GM19463 (cell line): Measurements from ENCODE around the gene SYNJ2BP.
"Not testable (repeated sequence)": the region's sequence is repeated elsewhere in the genome, so short reads cannot be mapped to it uniquely, and the experiment has no call there.

Experiments used
- ATAC-seq: cut with Tn5 transposase; IDR thresholded peaks from one replicate; pipeline ENCODE4 v1.9.1; 2021; ENCODE audit warnings: mild to moderate bottlenecking, moderate library complexity; ENCODE audit not compliant: unreplicated experiment

Gene SYNJ2BP

DNA sequence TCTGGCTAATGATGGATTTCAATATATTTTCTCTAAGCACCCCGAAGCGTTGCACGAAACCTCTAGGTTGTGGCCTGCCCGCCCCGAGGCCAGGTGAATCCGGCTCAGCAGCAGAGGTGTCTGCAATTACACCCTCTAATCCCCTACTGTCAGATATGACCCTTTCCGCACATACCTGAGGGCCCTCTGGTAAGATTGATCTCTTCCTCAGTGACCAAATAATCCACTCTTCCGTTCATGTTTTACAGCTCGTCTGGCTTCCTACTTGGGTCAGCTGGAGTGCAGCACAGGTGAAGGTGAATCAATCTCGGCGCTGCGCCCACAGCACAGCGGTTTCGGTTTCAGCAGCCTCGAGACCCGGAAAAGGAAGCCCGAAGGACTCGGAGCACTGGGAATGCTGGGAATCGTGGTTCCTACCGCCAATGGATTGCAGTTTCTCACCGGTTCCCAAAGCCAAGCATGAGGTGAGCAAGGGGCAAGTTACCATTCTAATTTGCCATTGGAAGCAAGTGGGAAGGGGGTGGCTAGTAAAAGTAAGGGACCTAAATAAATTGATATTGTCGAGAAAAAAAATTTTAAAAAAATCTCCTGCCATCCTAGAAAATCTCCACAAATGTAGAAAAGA, at the start of gene SYNJ2BP:
SYNJ2BP (minus strand) TSS at position 366 of the 625 bp plus-strand sequence; CDS start at position 239, 127 bp downstream.
- ATAC-seq, result peak; percentile 74

DNA sequence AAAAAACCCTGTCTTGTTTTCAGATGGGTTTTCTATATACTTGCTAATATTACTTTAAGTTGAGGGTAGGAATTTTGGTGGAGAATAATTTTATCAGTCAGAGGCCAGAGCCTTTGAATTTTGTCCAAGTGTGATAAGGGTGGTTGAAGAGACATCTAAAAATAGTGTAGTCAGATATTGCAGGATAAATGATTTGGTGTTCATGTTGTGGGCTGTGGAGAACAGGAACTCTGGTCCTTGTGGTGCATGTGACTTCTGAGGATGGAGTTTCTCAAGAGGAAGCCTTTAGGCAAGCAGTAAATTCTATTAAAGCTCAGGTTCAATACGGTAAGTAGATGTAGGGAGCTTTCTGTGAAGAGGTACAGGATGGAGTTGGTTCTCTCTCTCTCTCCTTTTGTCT, 37.8 kb upstream of the SYNJ2BP start:
- no peak for ATAC-seq

- no peak for ATAC-seq
Measured at GRCh38 chr14:70451874-70452273, 35.0 kb upstream of the SYNJ2BP start, which contains the start of gene ADAM21. ADAM21 (plus strand) TSS chr14:70452174; CDS start chr14:70457500, 5,326 bp downstream.

- no peak for ATAC-seq
Measured at GRCh38 chr14:70448633-70449340, 31.9 kb upstream of the SYNJ2BP start.

DNA sequence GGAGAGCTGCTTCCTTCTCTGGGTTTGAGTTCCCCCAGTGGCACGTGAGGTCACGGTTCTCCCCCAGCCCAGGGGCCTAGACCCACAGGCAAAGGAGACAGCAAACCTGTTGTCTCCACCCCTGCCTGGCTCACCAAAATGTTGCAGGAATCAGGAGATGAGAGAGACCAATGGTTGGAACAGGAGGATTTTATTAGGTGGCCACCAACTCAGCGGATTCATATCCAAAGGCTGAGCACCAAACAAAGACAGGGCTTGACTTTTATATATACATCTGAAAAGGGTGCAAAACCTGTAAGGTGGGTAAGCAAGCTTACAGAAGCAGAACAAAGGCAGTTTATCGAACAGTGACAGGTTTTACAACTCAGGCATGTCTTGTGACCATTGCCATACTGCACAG, 25.9 kb upstream of the SYNJ2BP start:
- ATAC-seq, result no peak

GRCh38 chr14:70441641-70442040, 24.8 kb upstream of the SYNJ2BP start:
- ATAC-seq, result no peak

DNA sequence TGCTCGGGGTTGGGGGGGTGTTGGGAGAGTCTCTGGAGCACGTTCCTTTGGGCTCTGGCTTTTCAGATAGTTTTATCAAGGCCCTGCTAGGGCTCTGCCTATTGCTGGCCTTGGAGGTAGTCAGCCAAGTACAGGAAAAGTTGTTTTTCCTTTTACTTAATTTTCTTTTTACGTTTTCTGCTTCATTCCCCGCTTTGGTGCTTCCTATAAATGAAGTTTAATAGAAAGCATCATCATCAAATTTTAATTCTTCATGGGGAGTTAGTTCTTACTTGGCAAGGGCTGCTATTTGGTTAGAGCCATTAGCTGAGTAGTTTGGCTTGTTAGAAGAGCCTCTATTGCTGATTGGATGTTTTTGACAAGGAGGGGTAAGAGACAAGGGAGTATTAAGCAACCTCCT, 20.0 kb upstream of the SYNJ2BP start:
- no peak for ATAC-seq

DNA sequence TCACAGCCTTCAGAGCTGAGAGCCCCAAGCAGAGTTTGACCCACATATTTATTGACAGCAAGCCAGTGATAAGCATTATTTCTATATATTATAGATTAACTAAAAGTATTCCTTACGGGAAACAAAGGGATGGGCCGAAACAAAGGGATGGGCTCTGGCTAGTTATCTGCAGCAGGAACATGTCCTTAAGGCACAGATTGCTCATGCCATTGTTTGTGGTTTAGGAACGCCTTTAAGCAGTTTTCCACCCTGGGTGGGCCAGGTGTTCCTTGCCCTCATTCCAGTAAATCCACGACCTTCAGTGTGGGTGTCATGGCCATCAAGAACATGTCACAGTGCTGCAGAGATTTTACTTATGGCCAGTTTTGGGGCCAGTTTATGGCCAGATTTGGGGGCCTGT, 9.7 kb upstream of the SYNJ2BP start:
- ATAC-seq, result not testable (repeated sequence)

DNA sequence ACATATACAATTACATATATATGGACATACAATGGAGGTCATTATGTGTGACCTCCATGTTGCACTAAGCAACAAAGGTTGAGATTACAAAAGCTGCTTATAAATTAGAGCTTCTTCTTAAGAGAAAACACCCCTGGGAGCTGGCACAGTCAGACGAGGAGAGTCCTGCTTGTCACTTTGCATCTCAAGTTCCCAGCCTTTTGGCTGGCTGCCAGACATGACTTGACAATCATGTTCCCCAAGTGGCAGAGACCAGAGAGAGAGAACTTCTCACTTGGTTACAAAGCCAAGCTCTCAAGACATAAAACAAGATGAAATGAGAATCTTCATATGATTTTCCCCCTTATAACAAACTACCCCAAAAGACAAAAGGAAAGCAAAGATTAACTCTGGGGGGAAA, 8.5 kb upstream of the SYNJ2BP start:
- no peak for ATAC-seq

GRCh38 chr14:70422538-70422937, 5.6 kb upstream of the SYNJ2BP start:
- no peak for ATAC-seq

- ATAC-seq, result not testable (repeated sequence)
Measured at GRCh38 chr14:70419270-70419931, 2.5 kb upstream of the SYNJ2BP start.

DNA sequence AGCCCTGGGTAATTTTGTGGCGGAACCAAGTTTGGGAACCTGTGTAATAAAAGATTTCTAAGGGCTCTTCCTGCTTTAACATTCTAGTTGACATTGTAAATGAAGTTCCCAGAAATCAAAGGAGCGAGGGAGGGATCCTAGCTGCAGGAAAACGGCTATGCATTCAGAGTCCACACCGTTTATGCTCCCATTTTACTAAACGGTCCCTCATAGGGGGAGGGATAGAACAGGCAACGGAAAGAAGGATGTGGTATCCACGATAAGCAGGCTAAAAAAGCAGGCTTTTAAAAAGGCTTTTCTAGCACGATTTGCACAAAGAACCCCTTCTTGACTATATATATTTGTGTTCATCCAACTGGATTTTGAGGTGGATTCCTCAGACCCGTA, 559 bp downstream of the SYNJ2BP start:
- no peak for ATAC-seq

DNA sequence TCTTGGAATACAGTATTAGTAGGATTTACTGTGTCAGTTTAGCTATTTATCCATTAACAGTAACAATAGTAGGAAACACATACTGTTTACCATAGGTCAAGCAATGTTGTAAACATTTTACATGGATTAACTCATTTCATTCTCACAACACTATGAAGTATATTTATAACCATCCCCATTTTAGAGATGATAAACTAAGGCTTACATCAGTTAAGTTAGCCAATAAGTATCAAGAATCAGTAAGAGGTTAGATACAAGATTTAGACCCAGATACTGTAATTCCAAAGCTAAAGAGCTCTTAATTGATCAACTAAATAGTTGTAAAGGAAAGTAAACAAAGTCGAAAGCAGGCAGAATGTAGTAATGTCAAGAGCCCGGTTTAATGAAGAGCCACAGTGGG, 1.1 kb downstream of the SYNJ2BP start:
- no peak for ATAC-seq

DNA sequence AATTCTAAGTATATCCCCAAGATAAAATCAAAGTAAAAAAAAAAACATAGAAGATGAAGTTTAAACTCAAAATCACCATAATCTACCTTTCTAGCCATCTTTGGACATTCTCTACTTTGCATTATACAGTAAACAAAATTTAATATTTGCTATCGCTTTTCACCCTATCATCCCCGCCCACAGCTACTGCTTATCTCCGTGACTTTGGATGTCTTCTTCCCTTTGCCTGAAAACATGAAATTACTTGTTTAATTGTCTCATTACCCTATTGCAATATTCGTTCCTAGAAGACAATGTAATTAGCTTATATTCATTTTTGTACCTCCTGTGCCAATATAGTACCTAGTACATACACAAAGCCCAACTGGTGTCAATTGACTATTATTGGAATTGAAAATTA, 9.3 kb downstream of the SYNJ2BP start:
- no peak for ATAC-seq

DNA sequence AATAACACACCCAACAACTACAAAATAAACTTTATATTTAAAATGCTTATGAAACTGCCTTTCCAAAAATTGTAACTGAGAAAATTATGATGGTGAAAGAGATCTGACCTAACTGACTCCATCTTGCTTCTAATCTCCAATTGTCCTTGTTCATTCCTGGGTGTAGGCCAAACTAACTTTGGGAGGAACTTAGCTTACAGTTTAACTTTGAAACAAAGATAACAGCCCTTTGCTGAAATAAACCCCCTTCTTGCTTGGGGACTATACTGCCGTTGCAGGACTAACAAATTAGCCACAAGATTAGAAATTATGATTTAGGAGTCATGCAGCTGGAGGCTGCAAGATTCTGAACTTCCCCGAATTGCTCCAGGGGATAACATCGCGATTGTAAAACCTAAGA, 10.7 kb downstream of the SYNJ2BP start:
- ATAC-seq, result not testable (repeated sequence)

DNA sequence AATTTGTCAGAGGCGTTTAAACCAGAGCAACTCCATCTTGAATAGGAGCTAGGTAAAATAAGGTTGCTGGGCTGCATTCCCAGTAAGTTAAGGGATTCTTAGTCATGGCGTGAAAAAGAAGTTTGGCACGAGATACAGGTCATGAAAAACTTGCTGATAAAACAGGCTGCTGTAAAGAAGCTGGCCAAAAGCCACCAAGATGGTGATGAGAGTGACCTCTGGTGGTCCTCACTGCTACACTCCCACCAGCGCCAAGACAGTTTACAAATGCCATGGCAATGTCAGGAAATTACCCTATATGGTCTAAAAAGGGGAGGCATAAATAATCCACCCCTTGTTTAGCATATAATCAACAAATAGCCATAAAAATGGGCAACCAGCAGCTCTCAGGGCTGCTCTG, 13.6 kb downstream of the SYNJ2BP start:
- ATAC-seq, result not testable (repeated sequence)

- no peak for ATAC-seq
Measured at GRCh38 chr14:70401643-70402042, 15.2 kb downstream of the SYNJ2BP start.

- ATAC-seq, result no peak
Measured at GRCh38 chr14:70398706-70399431, 18.0 kb downstream of the SYNJ2BP start.

GRCh38 chr14:70398280-70398679, 18.6 kb downstream of the SYNJ2BP start:
- ATAC-seq, result no peak

GRCh38 chr14:70397746-70398145, 19.1 kb downstream of the SYNJ2BP start:
- ATAC-seq, result no peak

DNA sequence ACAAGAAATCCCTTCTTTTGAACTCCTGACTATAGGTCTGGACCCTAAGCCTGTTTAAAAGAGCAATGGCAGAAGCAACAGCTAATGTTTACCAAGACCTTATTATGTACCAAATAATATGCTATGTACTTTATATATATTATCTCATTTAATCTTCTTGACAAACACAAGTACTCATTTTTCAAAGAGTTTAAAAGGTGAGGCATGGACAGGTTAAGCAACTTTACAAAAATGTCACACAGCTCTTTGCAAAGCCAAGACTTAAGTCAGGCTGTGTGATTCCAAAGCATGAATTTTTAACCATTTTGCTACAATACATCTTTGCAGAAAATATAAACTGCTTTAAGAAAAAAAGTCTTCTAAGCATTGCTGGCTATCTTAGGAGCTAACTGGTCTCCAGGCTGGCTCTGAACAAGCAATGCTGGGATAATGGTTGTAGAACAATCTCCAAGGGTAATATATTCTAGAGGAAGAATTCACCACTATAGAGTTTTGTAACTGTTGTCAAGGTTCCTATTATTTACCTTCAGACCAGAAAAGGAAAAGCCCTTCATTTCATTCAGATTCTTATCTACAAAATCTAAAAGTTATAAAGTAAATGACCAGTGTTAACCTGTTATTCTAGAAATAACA, 22.1 kb downstream of the SYNJ2BP start:
- ATAC-seq, result no peak
